ENCODE data around the gene CNDP2. TPM values are rescaled to one million over a fixed set of nuclear protein-coding genes. Genes with fewer than 3 reads are reported as not detected.

The CNDP2 gene
- total RNA-seq, 4 donors from 2014 or later, result 37.5 to 48.9 (median 48.0) TPM

DNA sequence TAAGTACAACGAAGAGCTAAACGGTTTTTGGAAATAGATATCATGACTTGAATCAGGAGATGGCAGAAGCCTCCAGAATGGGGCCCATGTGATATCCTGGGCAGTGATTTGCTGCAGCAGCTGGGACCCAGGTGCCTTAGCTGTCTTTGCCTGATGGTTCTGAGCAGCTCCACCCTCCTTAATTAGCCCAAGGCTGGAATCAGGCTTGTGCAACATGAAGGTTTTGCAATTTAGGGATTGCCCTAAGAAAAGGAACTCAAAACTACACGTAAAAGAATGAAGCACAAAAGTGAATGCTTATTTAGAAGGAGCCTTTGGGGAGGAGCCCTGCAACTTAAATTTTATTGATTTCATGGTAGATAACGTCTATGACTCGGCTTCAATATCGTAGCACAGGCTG is 17.3 kb upstream of the CNDP2 start:
- no peak overlapping the region for H3K4me3 ChIP-seq
- WGBS, 2 donors (ENCODE audit: low coverage in 1 of 2), result 82 to 89% methylated on average over 3 to 6 of the region's 6 CpGs
- no peak overlapping the region for H3K27ac ChIP-seq
- H3K9me3 ChIP-seq, result no peaks in the 10 kb centered on the region
- TF ChIP-seq CTCF (IDR thresholded peaks at IDR 0.05) (no peak), POLR2A (IDR thresholded peaks at IDR 0.05) (no peak), EP300 (IDR thresholded peaks at IDR 0.05) (no peak), POLR2AphosphoS5 (IDR thresholded peaks at IDR 0.05) (no peak)
- no peaks in the 10 kb centered on the region for H3K36me3 ChIP-seq
- ATAC-seq, result no peak
- H3K4me1 ChIP-seq, result no peaks in the 10 kb centered on the region
- H3K27me3 ChIP-seq, result no peaks in the 10 kb centered on the region

GRCh38 chr18:74479486-74480148 is 16.5 kb upstream of the CNDP2 start:
- Histone ChIP-seq H3K9me3 (no peaks in the 10 kb centered on the region), H3K27ac (no peak overlapping the region), H3K36me3 (no peaks in the 10 kb centered on the region), H3K4me3 (no peak overlapping the region), H3K4me1 (peaks cover 0 to 3% (median 0%) of the 10 kb centered on the region in 3 donors), H3K27me3 (no peaks in the 10 kb centered on the region)
- TF ChIP-seq EP300 (IDR thresholded peaks at IDR 0.05) (no peak), POLR2AphosphoS5 (IDR thresholded peaks at IDR 0.05) (no peak), POLR2A (IDR thresholded peaks at IDR 0.05) (no peak), CTCF (IDR thresholded peaks at IDR 0.05) (no peak)
- no peak for ATAC-seq
- 85 to 97% methylated on average over 5 to 11 of the region's 16 CpGs for WGBS, 2 donors (ENCODE audit: low coverage in 1 of 2)

- Histone ChIP-seq H3K4me3 (no peak overlapping the region), H3K4me1 (peaks cover 0 to 7% (median 0%) of the 10 kb centered on the region in 3 donors), H3K27me3 (no peaks in the 10 kb centered on the region), H3K36me3 (no peaks in the 10 kb centered on the region), H3K9me3 (no peaks in the 10 kb centered on the region), H3K27ac (no peak overlapping the region)
- TF ChIP-seq POLR2A (IDR thresholded peaks at IDR 0.05) (no peak), POLR2AphosphoS5 (IDR thresholded peaks at IDR 0.05) (no peak)
- ATAC-seq, result no peak
- WGBS, 2 donors (ENCODE audit: low coverage in 1 of 2), result 78 to 80% methylated on average over 4 to 6 of the region's 7 CpGs
Measured at GRCh38 chr18:74480149-74480651, 16.0 kb upstream of the CNDP2 start.

- Histone ChIP-seq H3K27ac (no peak overlapping the region), H3K36me3 (no peaks in the 10 kb centered on the region), H3K4me3 (no peak overlapping the region), H3K4me1 (peaks cover 4 to 23% (median 5%) of the 10 kb centered on the region in 3 donors), H3K27me3 (no peaks in the 10 kb centered on the region), H3K9me3 (no peaks in the 10 kb centered on the region)
- no peak for ATAC-seq
- TF ChIP-seq POLR2A (IDR thresholded peaks at IDR 0.05), result no peak
- no peak for TF ChIP-seq EP300 (IDR thresholded peaks at IDR 0.05)
- WGBS, 2 donors (ENCODE audit: low coverage in 1 of 2), result 87 to 92% methylated on average over 10 to 11 of the region's 11 CpGs
Measured at GRCh38 chr18:74482697-74483096, 13.5 kb upstream of the CNDP2 start.

DNA sequence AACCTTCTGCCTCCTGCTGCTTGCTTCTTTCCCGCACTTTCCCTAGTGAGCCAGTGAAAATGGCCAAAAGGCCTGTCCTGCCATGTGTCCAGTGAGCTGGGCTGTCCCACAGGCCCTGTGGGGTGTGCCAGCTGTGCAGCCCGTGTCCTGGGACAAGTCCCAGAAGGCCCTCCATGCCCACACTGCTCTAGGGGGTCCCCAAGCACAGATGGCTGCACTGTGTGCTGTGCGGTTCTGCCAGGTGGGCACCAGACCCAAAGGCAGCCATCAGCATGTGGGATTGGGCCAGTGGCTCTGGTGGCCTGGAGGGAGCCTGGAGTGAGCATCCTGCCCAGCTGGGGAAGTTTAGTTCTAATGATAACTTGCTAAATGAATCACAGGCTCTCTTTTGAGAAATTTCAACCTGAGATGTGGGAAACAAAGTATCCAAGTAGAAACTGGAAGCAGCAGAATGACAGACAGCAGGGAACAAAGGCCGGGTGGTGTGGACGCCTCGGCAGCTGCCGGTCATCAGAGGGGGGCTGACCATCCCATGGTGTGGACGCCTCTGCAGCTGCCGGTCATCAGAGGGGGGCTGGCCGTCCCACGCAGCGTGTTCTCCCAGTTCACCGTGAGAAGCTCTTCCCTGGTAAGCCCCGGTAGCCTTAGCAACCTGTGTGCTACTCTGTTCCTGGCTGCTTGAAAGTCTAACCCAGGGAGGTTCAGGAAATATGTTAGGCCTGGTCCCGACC is 9.9 kb upstream of the CNDP2 start:
- ATAC-seq, result no peak
- Histone ChIP-seq H3K4me3 (no peak overlapping the region), H3K27ac (peak overlapping the region in 3 of 4 donors; percentile 29 to 35 (median 35)), H3K9me3 (no peaks in the 10 kb centered on the region), H3K36me3 (no peaks in the 10 kb centered on the region), H3K27me3 (no peaks in the 10 kb centered on the region), H3K4me1 (peaks cover 4 to 23% (median 5%) of the 10 kb centered on the region in 3 donors)
- WGBS, 2 donors (ENCODE audit: low coverage in 1 of 2), result 69% methylated on average over 13 of the region's 15 CpGs; no CpG with 5 or more reads in 1 of the 2 donors
- TF ChIP-seq CTCF (IDR thresholded peaks at IDR 0.05) (no peak), EP300 (IDR thresholded peaks at IDR 0.05) (no peak), POLR2AphosphoS5 (IDR thresholded peaks at IDR 0.05) (no peak), POLR2A (IDR thresholded peaks at IDR 0.05) (no peak)
